GM10266 (cell line): ENCODE results near the gene HELB.

Source experiments
- DNase-seq: peaks from one replicate; pipeline ENCODE4 v3.0.0; 2012; ENCODE audit errors: extremely low spot score
- TF ChIP-seq, protein P1 (sequence below): IDR thresholded peaks from 2 replicates; pipeline ENCODE4 v1.5.1; 2012; ENCODE audit warnings: mild to moderate bottlenecking, low read depth; ENCODE audit not compliant: control insufficient read depth, insufficient read depth; ENCODE audit errors: missing control alignments

The HELB gene

GRCh38 chr12:66297923-66298322, 4.4 kb upstream of the HELB start:
- DNase-seq, result no peak
- TF ChIP-seq, protein P1, sequence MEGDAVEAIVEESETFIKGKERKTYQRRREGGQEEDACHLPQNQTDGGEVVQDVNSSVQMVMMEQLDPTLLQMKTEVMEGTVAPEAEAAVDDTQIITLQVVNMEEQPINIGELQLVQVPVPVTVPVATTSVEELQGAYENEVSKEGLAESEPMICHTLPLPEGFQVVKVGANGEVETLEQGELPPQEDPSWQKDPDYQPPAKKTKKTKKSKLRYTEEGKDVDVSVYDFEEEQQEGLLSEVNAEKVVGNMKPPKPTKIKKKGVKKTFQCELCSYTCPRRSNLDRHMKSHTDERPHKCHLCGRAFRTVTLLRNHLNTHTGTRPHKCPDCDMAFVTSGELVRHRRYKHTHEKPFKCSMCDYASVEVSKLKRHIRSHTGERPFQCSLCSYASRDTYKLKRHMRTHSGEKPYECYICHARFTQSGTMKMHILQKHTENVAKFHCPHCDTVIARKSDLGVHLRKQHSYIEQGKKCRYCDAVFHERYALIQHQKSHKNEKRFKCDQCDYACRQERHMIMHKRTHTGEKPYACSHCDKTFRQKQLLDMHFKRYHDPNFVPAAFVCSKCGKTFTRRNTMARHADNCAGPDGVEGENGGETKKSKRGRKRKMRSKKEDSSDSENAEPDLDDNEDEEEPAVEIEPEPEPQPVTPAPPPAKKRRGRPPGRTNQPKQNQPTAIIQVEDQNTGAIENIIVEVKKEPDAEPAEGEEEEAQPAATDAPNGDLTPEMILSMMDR, result no peak

DNA sequence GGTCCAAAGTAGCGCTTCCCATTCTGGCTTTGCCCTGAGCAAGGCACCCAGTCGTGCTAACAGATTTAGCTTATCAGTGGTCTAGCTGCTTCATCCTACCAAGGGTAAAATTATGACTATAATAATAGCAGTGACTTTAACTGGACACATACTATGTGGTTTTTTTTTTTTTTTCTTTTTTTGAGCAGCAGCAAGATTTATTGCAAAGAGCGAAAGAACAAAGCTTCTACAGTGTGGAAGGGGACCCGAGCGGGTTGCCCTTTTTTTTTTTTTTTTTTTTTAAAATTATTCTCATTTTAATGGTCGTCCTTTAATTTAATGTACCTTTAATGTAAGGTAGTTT, 505 bp downstream of the HELB start:
- DNase-seq, result no peak
- TF ChIP-seq, protein P1, result no peak

DNA sequence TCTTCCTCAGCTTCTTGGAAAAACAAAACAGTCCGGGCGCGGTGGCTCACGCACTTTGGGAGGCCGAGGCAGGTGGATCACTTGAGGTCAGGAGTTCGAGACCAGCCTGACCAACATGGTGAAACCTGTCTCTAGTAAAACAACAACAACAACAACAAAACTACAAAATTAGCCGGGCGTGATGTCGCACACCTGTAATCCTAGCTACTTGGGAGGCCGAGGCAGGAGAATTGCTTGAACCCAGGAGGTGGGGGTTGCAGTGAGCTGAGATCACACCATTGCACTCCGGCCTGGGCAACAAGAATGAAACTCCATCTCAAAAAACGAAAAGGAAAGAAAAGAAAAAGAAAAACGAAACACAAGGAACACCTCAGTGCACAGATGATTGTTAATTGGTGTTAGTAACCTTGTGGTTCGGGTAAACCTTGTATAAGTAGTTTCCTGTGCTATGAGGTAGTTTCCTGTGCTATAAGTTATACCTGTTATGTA, 1.1 kb downstream of the HELB start:
- DNase-seq, result peak; percentile 18

- TF ChIP-seq, protein P1, result no peak
- DNase-seq, result no peak
Measured at GRCh38 chr12:66304296-66304900, 2.1 kb downstream of the HELB start.

DNA sequence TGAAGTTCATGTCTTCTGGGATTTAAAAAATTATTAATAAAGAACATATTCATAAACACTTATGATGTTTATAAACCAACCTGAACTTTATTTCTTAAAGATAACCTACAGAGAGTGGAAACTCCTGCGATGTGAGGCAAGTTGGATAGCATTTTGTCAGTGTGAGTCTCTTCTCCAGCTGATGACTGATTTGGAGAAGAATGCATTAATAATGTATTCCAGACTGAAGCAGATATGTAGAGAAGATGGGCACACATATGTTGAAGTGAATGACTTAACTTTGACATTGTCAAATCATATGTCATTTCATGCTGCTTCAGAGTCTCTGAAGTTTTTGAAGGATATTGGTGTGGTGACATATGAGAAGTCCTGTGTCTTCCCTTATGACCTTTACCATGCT, 7.3 kb downstream of the HELB start:
- DNase-seq, result no peak
- TF ChIP-seq, protein P1, result no peak

DNA sequence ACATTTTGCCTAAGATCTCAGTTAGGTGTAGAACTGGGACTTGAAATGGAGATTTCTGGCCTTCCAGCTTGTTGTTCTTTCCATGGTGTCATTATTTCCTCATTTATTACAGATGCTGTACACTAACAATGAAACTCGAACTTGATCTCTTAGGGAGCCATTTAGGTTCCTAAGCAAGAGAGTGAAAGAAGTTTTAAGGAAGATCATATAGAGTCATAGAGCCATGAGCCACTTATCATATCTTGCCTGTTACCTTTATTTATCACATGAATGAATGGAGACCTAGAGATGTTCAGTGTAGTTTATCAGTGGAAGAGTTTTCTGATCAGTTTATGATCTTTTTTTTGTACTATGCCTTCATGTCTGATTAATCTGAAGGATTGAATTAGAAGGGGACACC, 9.9 kb downstream of the HELB start:
- TF ChIP-seq, protein P1, result no peak
- no peak for DNase-seq

DNA sequence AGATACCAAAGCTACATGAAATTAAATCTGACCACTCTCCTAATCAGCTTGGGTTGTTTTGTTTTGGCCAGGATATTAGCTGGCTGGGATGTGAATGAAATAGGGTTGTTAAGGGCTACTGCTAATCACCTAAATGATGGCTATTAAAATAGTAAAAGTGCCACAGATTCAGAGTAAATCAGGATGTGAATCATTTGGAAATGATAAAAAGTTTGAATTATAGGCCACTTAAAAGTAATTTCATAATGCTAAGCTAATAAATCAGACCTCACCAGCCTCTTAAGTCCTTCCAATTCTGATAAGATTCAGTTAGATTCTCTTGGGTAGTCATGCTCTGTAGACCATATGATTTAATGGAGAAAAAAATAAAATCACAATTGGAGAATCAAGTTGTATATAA, 12.0 kb downstream of the HELB start:
- TF ChIP-seq, protein P1, result no peak

More for the DNA sequence above, 12.0 kb downstream of the HELB start:
- DNase-seq, result no peak
